PFSK-1 (cell line): ENCODE results near the gene TXNRD3.

ENCODE experiments used
- POLR2AphosphoS5 ChIP-seq: IDR thresholded peaks from 2 replicates; pipeline ENCODE4 v1.6.1; 2012; ENCODE audit warnings: low read depth, mild to moderate bottlenecking, control low read depth, low read length, moderate library complexity
- REST ChIP-seq, 2 experiments: IDR thresholded peaks; 2 replicates each; pipeline versions ENCODE4 v1.6.1 to v1.8.0; 2011 to 2012; ENCODE audit warnings: low read depth in 2 of 2, low read length in 2 of 2, control low read depth in 1 of 2, inconsistent platforms in 1 of 2, mild to moderate bottlenecking in 1 of 2, moderate library complexity in 1 of 2; ENCODE audit not compliant: insufficient read depth in 1 of 2
- TAF1 ChIP-seq: IDR thresholded peaks from 2 replicates; pipeline ENCODE4 v1.6.1; 2012; ENCODE audit warnings: low read length, control low read depth, borderline replicate concordance; ENCODE audit not compliant: insufficient read depth

GRCh38 chr3:126612479-126613205, 42.3 kb downstream of the TXNRD3 start:
- TF ChIP-seq POLR2AphosphoS5 (no peak), TAF1 (no peak), REST (IDR thresholded peaks at IDR 0.05; ENCODE audit: insufficient read depth in 1 of 2, low read depth in 2 of 2, low read length in 2 of 2) (no peak)
